Natural killer cell (primary cell): ENCODE data around the gene ABHD15. TPM values are rescaled to one million over a fixed set of nuclear protein-coding genes. Genes with fewer than 3 reads are reported as not detected.

Experiments used
- ATAC-seq, 3 donors: fragments of 150-1000 bp in 2 of 3; fragments of 200-7000 bp in 1 of 3; cut with Tn5 transposase; 1 replicate in 1 of 3; 2 replicates in 2 of 3; pipeline ENCODE4 v1.10.0; 2021; ENCODE audit warnings: mild to moderate bottlenecking in 2 of 3, moderate library complexity in 2 of 3
- DNase-seq, 2 donors: peaks; one replicate each; pipeline versions ENCODE4 v3.0.0 to v3.0.0-alpha.2; 2013 to 2021; ENCODE audit warnings: mixed read lengths in 1 of 2
- H3K27ac ChIP-seq: one replicate; pipeline ENCODE4 v1.5.1; 2013; ENCODE audit warnings: mild to moderate bottlenecking, low read length
- H3K27me3 ChIP-seq: one replicate; pipeline ENCODE4 v1.6.1; 2013; ENCODE audit warnings: low read length; ENCODE audit not compliant: control insufficient read depth, insufficient read depth
- H3K36me3 ChIP-seq: one replicate; pipeline ENCODE4 v1.6.1; 2013; ENCODE audit warnings: low read length; ENCODE audit not compliant: control insufficient read depth, insufficient read depth
- H3K4me1 ChIP-seq: one replicate; pipeline ENCODE4 v1.6.1; 2013; ENCODE audit warnings: low read length; ENCODE audit not compliant: control insufficient read depth, insufficient read depth
- H3K4me3 ChIP-seq: one replicate; pipeline ENCODE4 v1.5.1; 2013; ENCODE audit warnings: low read length
- H3K9me3 ChIP-seq: one replicate; pipeline ENCODE4 v1.6.1; 2013; ENCODE audit warnings: low read length; ENCODE audit not compliant: control insufficient read depth, insufficient read depth
- H3K27ac Mint-ChIP-seq, 2 donors: one replicate each; pipeline ENCODE4 v1.8.0; 2022; ENCODE audit warnings: mild to moderate bottlenecking in 2 of 2, mixed read lengths in 2 of 2, moderate library complexity in 1 of 2
- H3K27me3 Mint-ChIP-seq, 2 donors: one replicate each; pipeline ENCODE4 v1.8.0; 2022; ENCODE audit warnings: low read depth in 2 of 2, mixed read lengths in 2 of 2
- H3K36me3 Mint-ChIP-seq: one replicate; pipeline ENCODE4 v1.8.0; 2022; ENCODE audit warnings: mixed read lengths
- H3K4me1 Mint-ChIP-seq, 2 donors: one replicate each; pipeline ENCODE4 v1.8.0; 2022; ENCODE audit warnings: mixed read lengths in 2 of 2
- H3K4me3 Mint-ChIP-seq: one replicate; pipeline ENCODE4 v1.8.0; 2022; ENCODE audit warnings: mild to moderate bottlenecking, moderate library complexity, mixed read lengths
- H3K9me3 Mint-ChIP-seq, 2 donors: one replicate each; pipeline ENCODE4 v1.8.0; 2022; ENCODE audit warnings: mixed read lengths in 2 of 2
- WGBS: methylation state at CpG from one replicate; pipeline ENCODE4 v1.1.7; 2013; ENCODE audit warnings: missing lambda C conversion rate; ENCODE audit not compliant: insufficient coverage; 5-methylcytosine and 5-hydroxymethylcytosine counted together
- intact Hi-C: fragments of 100-400 bp; cut with micrococcal nuclease; formaldehyde crosslinking; loops from one replicate; pipeline ENCODE4 v1.14.2; 2022
- total RNA-seq, 4 donors: library from RNA; stranded (reverse); fragments of 120-200 nt in 1 of 4; gene quantifications; one replicate each; pipeline versions ENCODE4 v1.2.3 to v1.2.4, GENCODE V29; 2013 to 2022
- TF ChIP-seq, protein P1 (sequence below): fragments of 200-600 bp; IDR thresholded peaks from one replicate; pipeline ENCODE4 v1.8.0; 2022; ENCODE audit warnings: antibody characterized with exemption

ABHD15 gene
- total RNA-seq, 3 donors from 2014 or later (not counting 1 experiment from before 2014, with no cell fraction given), result 31.7 to 33.8 (median 33.1) TPM

DNA sequence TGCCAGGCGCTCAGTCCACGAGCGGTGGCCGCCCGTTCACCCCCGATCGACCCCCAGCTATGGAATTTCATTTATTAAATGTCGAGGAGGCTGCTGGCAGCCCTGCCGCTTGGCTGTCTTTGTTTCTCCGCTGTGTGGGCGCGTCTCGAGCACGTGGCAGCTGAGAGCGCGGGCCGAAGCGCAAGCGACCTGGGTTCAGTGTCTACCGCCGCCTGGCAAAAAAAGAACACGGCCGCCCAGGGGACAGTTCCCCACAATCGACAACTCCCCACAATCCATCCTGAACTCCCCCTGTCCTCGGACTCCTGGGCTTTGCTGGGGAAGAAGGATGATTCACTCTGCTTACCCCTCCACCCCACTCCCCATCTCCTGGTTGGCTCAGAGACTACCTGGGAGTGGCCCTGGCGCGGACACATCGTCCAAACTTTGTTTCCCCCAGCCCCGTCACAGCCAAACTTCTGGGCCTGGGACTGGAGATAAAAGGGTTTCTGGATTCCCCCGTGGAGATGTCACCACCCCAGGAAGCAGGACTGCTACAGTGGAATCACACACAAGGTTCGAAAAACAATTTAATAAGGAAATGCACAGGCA is 24.4 kb upstream of the ABHD15 start:
- no peak for ATAC-seq

DNA sequence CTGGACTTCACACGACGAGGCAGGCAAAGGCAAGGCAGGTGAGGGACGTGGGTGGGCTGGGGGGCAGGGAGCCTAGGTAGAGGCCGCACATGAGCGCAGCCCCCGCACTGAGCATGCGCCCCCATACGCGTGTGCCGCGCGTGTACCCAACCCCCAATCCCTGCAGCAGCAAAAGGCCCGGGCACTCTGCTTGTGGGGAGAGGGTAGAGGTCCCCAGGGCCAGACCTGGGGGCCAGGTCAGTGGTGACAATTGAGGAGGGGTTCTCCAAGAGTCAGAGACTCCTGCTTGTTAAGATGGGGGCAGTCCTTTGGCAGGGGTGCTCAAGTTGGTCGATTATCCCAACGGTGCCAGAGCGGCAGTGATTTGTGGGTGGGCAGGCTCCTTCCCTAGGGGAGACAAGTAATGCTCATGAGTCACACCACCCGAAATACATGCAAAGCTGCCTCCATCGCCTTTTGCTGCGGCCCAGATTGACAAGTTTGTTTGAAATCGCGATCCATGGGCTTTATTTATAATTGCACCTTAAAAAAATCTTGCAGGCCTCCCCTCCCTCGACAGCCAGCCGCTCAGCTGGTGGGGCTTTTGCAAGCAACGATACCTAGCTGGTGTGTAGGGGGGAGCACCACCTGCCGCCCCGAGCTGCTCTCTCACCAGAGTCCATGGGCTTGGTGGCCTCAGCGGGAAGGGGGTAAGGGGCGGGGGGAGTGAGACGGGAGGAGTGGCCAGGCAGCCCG is 23.7 kb upstream of the ABHD15 start:
- Mint-ChIP-seq H3K36me3 (no peaks in the 10 kb centered on the region), H3K9me3 (no peaks in the 10 kb centered on the region), H3K4me3 (peak overlapping the region; percentile 80), H3K4me1 (peaks cover 20 to 62% of the 10 kb centered on the region in 2 donors), H3K27me3 (no peaks in the 10 kb centered on the region), H3K27ac (peak overlapping the region in 1 of 2 donors; percentile 83)
- 49% methylated on average over 30 of the region's 30 CpGs for WGBS
- H3K4me3 ChIP-seq, result peak overlapping the region; percentile 61
- no peak overlapping the region for H3K27ac ChIP-seq
- peaks cover 3% of the 10 kb centered on the region for H3K27me3 ChIP-seq
- ATAC-seq (no peak), DNase-seq (peak in 1 of 2 donors; percentile 48)
- H3K9me3 ChIP-seq, result no peaks in the 10 kb centered on the region
- TF ChIP-seq, protein P1, sequence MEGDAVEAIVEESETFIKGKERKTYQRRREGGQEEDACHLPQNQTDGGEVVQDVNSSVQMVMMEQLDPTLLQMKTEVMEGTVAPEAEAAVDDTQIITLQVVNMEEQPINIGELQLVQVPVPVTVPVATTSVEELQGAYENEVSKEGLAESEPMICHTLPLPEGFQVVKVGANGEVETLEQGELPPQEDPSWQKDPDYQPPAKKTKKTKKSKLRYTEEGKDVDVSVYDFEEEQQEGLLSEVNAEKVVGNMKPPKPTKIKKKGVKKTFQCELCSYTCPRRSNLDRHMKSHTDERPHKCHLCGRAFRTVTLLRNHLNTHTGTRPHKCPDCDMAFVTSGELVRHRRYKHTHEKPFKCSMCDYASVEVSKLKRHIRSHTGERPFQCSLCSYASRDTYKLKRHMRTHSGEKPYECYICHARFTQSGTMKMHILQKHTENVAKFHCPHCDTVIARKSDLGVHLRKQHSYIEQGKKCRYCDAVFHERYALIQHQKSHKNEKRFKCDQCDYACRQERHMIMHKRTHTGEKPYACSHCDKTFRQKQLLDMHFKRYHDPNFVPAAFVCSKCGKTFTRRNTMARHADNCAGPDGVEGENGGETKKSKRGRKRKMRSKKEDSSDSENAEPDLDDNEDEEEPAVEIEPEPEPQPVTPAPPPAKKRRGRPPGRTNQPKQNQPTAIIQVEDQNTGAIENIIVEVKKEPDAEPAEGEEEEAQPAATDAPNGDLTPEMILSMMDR, result no peak
- no peaks in the 10 kb centered on the region for H3K36me3 ChIP-seq
- intact Hi-C loops, result no loop called here
- H3K4me1 ChIP-seq, result peaks cover 72% of the 10 kb centered on the region

More for the DNA sequence above, 24.4 kb upstream of the ABHD15 start:
- intact Hi-C loops, result no loop called here
- peaks cover 68% of the 10 kb centered on the region for H3K4me1 ChIP-seq
- Mint-ChIP-seq H3K9me3 (no peaks in the 10 kb centered on the region), H3K4me3 (peak overlapping the region; percentile 75), H3K36me3 (no peaks in the 10 kb centered on the region), H3K27me3 (no peaks in the 10 kb centered on the region), H3K27ac (peak overlapping the region in 1 of 2 donors; percentile 40), H3K4me1 (peaks cover 20 to 61% of the 10 kb centered on the region in 2 donors)
- H3K27me3 ChIP-seq, result peaks cover 3% of the 10 kb centered on the region
- peak overlapping the region; percentile 12 for H3K4me3 ChIP-seq
- H3K27ac ChIP-seq, result no peak overlapping the region
- 16% methylated on average over 31 of the region's 31 CpGs for WGBS
- DNase-seq, result peak in 1 of 2 donors; percentile 57
- TF ChIP-seq, protein P1, result no peak
- no peaks in the 10 kb centered on the region for H3K9me3 ChIP-seq
- no peaks in the 10 kb centered on the region for H3K36me3 ChIP-seq

DNA sequence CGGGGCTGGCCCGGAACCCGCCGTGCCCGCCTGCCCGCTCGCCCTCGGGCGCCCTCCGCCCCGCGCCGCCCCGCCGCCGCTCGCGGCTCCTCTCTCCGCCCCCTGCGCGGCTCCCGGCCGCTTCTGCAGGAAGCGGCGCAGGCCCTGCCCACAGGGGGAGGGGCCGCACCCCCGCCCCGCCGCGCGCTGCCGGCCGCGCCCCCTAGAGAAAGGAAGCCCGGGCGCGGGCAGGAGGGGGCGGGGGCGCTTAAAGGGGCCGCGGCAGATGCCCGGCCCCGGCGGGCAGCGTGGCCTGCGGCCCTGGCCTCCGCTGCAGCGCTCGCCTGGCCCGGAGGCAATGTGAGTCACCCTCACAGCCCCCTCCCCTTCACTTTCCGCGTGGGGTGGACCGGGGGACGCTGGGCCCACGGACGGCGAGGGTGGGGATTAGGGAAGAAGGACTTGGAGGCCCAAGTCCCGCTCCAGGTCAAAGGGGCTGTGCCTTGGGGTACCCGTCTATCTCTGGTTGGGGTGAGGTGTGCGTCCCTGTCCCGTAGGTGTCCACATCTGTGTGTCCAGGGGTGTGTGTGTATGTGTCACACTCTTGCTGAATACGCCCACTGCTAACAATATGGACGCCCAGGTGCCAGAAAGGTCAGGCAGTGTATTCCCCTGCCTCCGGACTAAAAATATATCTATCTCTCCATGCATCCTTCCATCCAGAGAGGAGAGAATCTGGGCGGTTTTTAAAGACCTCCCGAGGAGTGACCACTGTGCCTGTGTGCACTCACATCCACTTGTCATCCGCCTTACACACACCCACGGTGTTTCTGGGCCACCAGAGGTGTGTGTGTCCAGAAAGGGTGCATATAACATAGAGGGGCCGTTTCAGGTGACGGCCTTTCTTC is 22.9 kb upstream of the ABHD15 start, which contains the start of gene GIT1:
TSS of gene GIT1 (minus strand) at position 125 of the 887 bp plus-strand sequence. CDS start 270 bp downstream, outside the sequence.
- WGBS, result 6% methylated on average over 68 of the region's 70 CpGs
- H3K4me3 ChIP-seq, result peak within 1 kb of the TSS; percentile 70
- H3K4me3 Mint-ChIP-seq, result peak within 1 kb of the TSS; percentile 85
- no peaks in the 10 kb centered on the region for H3K9me3 ChIP-seq
- H3K36me3 ChIP-seq, result no peaks in the 10 kb centered on the region
- ATAC-seq (peak; percentile 86 to 95 (median 87)), DNase-seq (peak; percentile 86 to 93)
- intact Hi-C loops, result loop anchor here (1.0 to 2.0 kb wide), 3 partner anchors 9 to 25 kb away; partner anchors contain the start of gene TP53I13
- peaks cover 80% of the 10 kb centered on the region for H3K4me1 ChIP-seq
- peaks cover 20 to 67% of the 10 kb centered on the region in 2 donors for H3K4me1 Mint-ChIP-seq
- peaks cover 3% of the 10 kb centered on the region for H3K27me3 ChIP-seq
- H3K27ac ChIP-seq, result peak within 1 kb of the TSS; percentile 66
- H3K36me3 Mint-ChIP-seq, result no peaks in the 10 kb centered on the region
- TF ChIP-seq, protein P1, result no peak
- no peaks in the 10 kb centered on the region for H3K9me3 Mint-ChIP-seq
- H3K27ac Mint-ChIP-seq, result peak within 1 kb of the TSS; percentile 50 to 83
- H3K27me3 Mint-ChIP-seq, result no peaks in the 10 kb centered on the region
